ENCODE data around the gene EBLN2. TPM values are rescaled to one million over a fixed set of nuclear protein-coding genes. Genes with fewer than 3 reads are reported as not detected.

Gene EBLN2
- total RNA-seq = 6.2 and 7.4 TPM in 2 replicates

DNA sequence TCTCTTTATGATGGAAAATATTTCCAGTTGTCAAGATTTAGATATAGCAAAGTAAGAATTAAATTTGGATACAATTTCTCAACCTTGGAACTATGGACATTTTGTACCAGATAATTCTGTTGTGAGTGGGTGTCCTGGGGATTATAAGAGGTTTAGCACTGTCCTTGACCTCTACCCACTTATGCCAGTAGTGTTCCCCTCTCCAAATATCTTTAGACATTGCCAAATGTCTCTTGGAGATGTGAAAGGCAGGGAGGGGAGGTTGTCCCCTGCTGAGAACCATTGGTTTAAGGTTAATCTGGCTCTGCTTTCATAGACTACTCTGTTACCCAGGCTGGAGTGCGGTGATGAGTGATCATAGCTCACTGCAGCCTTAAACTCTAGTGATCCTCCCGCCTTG lies at the start of gene EBLN2:
EBLN2 (plus strand) TSS at position 244 of the 400 bp plus-strand sequence. CDS start 423 bp downstream, outside the sequence.
- DNase-seq (ENCODE audit: insufficient read length, low spot score, missing footprints) = no peak
- Histone ChIP-seq H3K9me3 (ENCODE audit: low read depth, low read length) (no peaks in the 10 kb centered on the region), H3K79me2 (ENCODE audit: insufficient read depth, low read length) (peaks cover 39% of the 10 kb centered on the region), H3K4me3 (ENCODE audit: insufficient read depth, low read length) (no peak within 1 kb of the TSS), H4K20me1 (ENCODE audit: insufficient read depth, low read length) (peaks cover 18% of the 10 kb centered on the region), H3K4me2 (ENCODE audit: insufficient read depth, low read length) (no peak within 1 kb of the TSS), H2AFZ (ENCODE audit: low read length) (no peak within 1 kb of the TSS), H3K27ac (ENCODE audit: low read depth, low read length) (peak within 1 kb of the TSS; percentile 21), H3K27me3 (ENCODE audit: insufficient read depth, low read length) (no peaks in the 10 kb centered on the region), H3K36me3 (ENCODE audit: insufficient read depth, low read length) (peaks cover 22% of the 10 kb centered on the region), H3K4me1 (ENCODE audit: insufficient read depth, low read length) (peaks cover 6% of the 10 kb centered on the region)
- TF ChIP-seq CTCF (IDR thresholded peaks at IDR 0.05; ENCODE audit: extremely low read depth, low read depth, low read length) = no peak

- Histone ChIP-seq H3K79me2 (ENCODE audit: insufficient read depth, low read length) (peaks cover 99% of the 10 kb centered on the region), H3K4me1 (ENCODE audit: insufficient read depth, low read length) (no peaks in the 10 kb centered on the region), H3K4me3 (ENCODE audit: insufficient read depth, low read length) (no peak overlapping the region), H3K4me2 (ENCODE audit: insufficient read depth, low read length) (no peak overlapping the region), H4K20me1 (ENCODE audit: insufficient read depth, low read length) (peaks cover 71% of the 10 kb centered on the region), H3K27me3 (ENCODE audit: insufficient read depth, low read length) (no peaks in the 10 kb centered on the region), H3K36me3 (ENCODE audit: insufficient read depth, low read length) (no peaks in the 10 kb centered on the region), H3K9me3 (ENCODE audit: low read depth, low read length) (no peaks in the 10 kb centered on the region), H2AFZ (ENCODE audit: low read length) (no peak overlapping the region), H3K27ac (ENCODE audit: low read depth, low read length) (no peak overlapping the region)
- no peak for DNase-seq (ENCODE audit: insufficient read length, low spot score, missing footprints)
- TF ChIP-seq CTCF (IDR thresholded peaks at IDR 0.05; ENCODE audit: extremely low read depth, low read depth, low read length) = no peak
Measured at GRCh38 chr3:73018298-73018697, 43.2 kb upstream of the EBLN2 start.

DNA sequence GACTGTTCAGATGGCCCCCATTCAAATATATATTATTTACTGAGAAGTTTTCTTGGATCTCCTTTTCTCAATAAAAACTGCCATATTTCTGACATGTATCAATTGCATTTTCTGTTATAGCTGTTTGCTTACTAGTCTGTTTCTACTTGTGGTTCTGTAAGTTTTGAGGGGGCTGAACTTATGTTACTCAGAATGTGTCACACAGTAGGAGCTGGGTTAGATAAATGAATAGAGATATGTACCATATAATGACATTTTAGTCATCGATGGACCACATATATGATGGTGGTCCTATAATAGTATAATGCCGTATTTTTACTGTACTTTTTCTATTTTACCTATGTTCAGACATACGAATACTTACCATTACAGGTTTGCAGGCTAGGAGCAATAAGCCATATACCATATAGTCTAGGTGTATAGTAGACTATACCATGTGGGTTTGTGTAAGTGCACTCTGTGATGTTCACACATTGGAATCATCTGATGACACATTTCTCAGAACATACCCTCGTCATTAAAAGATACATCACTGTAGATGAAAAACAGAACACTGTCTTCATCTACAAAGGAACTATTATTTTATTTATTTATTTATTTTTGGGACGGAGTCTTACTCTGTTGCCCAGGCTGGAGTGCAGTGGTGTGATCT lies 42.5 kb upstream of the EBLN2 start:
- H3K4me3 ChIP-seq (ENCODE audit: insufficient read depth, low read length) = no peak overlapping the region
- DNase-seq (ENCODE audit: insufficient read length, low spot score, missing footprints) = peak; percentile 44
- H3K4me1 ChIP-seq (ENCODE audit: insufficient read depth, low read length) = no peaks in the 10 kb centered on the region
- TF ChIP-seq CTCF (IDR thresholded peaks at IDR 0.05; ENCODE audit: extremely low read depth, low read depth, low read length) = no peak
- no peak overlapping the region for H3K27ac ChIP-seq (ENCODE audit: low read depth, low read length)
- peaks cover 98% of the 10 kb centered on the region for H3K79me2 ChIP-seq (ENCODE audit: insufficient read depth, low read length)
- no peaks in the 10 kb centered on the region for H3K9me3 ChIP-seq (ENCODE audit: low read depth, low read length)
- H3K27me3 ChIP-seq (ENCODE audit: insufficient read depth, low read length) = no peaks in the 10 kb centered on the region
- H3K36me3 ChIP-seq (ENCODE audit: insufficient read depth, low read length) = no peaks in the 10 kb centered on the region
- H2AFZ ChIP-seq (ENCODE audit: low read length) = no peak overlapping the region
- no peak overlapping the region for H3K4me2 ChIP-seq (ENCODE audit: insufficient read depth, low read length)
- peaks cover 69% of the 10 kb centered on the region for H4K20me1 ChIP-seq (ENCODE audit: insufficient read depth, low read length)

DNA sequence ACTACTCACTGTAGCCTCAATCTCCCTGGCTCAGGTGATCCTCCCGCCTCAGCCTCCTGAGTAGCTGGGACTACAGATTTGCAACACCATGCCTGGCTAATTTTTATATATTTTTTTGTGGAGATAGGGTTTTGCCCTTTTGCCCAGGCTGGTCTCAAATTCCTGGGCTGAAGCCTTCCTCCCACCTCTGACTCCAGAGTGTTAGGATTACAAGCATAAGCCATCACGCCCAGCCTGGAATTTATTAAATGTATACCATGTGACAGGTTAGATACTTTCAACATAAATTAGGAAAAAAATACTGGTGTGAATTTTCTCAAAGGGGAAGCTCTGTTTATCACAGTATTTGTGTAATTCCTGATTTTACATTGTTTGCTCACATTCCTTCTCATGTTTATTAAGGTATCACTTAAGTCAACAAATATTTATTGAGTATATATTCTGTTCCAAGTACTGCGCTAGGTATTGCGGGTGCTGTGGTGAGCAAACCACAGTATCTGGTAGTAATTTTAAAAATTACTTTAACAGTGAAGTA lies 40.1 kb upstream of the EBLN2 start:
- TF ChIP-seq CTCF (IDR thresholded peaks at IDR 0.05; ENCODE audit: extremely low read depth, low read depth, low read length) = no peak
- Histone ChIP-seq H2AFZ (ENCODE audit: low read length) (no peak overlapping the region), H3K4me2 (ENCODE audit: insufficient read depth, low read length) (no peak overlapping the region), H3K4me1 (ENCODE audit: insufficient read depth, low read length) (peaks cover 3% of the 10 kb centered on the region), H4K20me1 (ENCODE audit: insufficient read depth, low read length) (peaks cover 72% of the 10 kb centered on the region), H3K36me3 (ENCODE audit: insufficient read depth, low read length) (no peaks in the 10 kb centered on the region), H3K27me3 (ENCODE audit: insufficient read depth, low read length) (no peaks in the 10 kb centered on the region), H3K79me2 (ENCODE audit: insufficient read depth, low read length) (peaks cover 99% of the 10 kb centered on the region), H3K4me3 (ENCODE audit: insufficient read depth, low read length) (no peak overlapping the region), H3K27ac (ENCODE audit: low read depth, low read length) (no peak overlapping the region), H3K9me3 (ENCODE audit: low read depth, low read length) (no peaks in the 10 kb centered on the region)
- no peak for DNase-seq (ENCODE audit: insufficient read length, low spot score, missing footprints)

Data from osteoblast (primary cell).